Right lobe of liver (tissue), 6 donors: ENCODE data around the gene REG1B. TPM values are rescaled to one million over a fixed set of nuclear protein-coding genes. Genes with fewer than 3 reads are reported as not detected.

ENCODE experiments used
- ATAC-seq, 4 donors: fragments of 200-7000 bp; cut with Tn5 transposase; one replicate each; pipeline ENCODE4 v1.9.1; 2020; ENCODE audit warnings: mild to moderate bottlenecking in 4 of 4, moderate library complexity in 4 of 4
- DNase-seq, 3 donors: peaks; one replicate each; pipeline ENCODE4 v3.0.0-alpha.2; 2020
- H3K27ac ChIP-seq, 3 donors: fragments of 200-600 bp; one replicate each; pipeline ENCODE4 v1.8.0; 2022
- H3K27me3 ChIP-seq, 2 donors: fragments of 200-600 bp; one replicate each; pipeline ENCODE4 v1.8.0; 2022
- H3K36me3 ChIP-seq, 4 donors: fragments of 200-600 bp; sonication (generic) in 1 of 4; one replicate each; pipeline versions ENCODE4 v1.5.1 to v1.8.0; 2017 to 2022; ENCODE audit warnings: control low read depth in 1 of 4
- H3K4me1 ChIP-seq, 4 donors: fragments of 200-600 bp; sonication (generic) in 1 of 4; one replicate each; pipeline versions ENCODE4 v1.5.1 to v1.8.0; 2017 to 2022; ENCODE audit warnings: control low read depth in 1 of 4
- H3K4me3 ChIP-seq, 3 donors: fragments of 200-600 bp; one replicate each; pipeline ENCODE4 v1.8.0; 2022
- H3K9me3 ChIP-seq, 4 donors: fragments of 200-600 bp; sonication (generic) in 1 of 4; one replicate each; pipeline versions ENCODE4 v1.5.1 to v1.8.0; 2017 to 2022; ENCODE audit warnings: control low read depth in 1 of 4
- POLR2A ChIP-seq: fragments of 450-650 bp; IDR thresholded peaks from one replicate; pipeline ENCODE4 v1.6.1; 2017; ENCODE audit warnings: antibody characterized with exemption, mild to moderate bottlenecking
- WGBS: methylation state at CpG from one replicate; pipeline ENCODE4 v1.1.6; 2018; ENCODE audit warnings: low coverage, low lambda C conversion rate; ENCODE audit not compliant: insufficient coverage; ENCODE audit errors: missing lambda C conversion rate; 5-methylcytosine and 5-hydroxymethylcytosine counted together
- intact Hi-C, 2 donors: fragments of 100-400 bp; cut with DNase I; formaldehyde crosslinking; loops; one replicate each; pipeline versions ENCODE4 v1.11.2 to v1.14.1; 2022
- total RNA-seq, 6 experiments: library from RNA; depleted of rRNA in 2 of 6; stranded (reverse); fragments of >200 nt in 2 of 6; fragmentation: NEBNext Ultra II Directional in 3 of 6; extraction: Animal tissue kit (Norgen Biotek cat#: 25700) in 3 of 6; gene quantifications; one replicate each; pipeline versions ENCODE4 v1.1.0 to v1.2.4, GENCODE V29; 2016 to 2023
- TF ChIP-seq, protein P1 (sequence below), 4 donors: fragments of 200-600 bp in 3 of 4; fragments of 450-650 bp in 1 of 4; IDR thresholded peaks; one replicate each; pipeline versions ENCODE4 v1.5.1 to v1.8.0; 2016 to 2022; ENCODE audit warnings: antibody characterized with exemption in 4 of 4, mild to moderate bottlenecking in 2 of 4
- donor health status: DM: no; HTN: yes; CAD: no.
- donor health status: DM: no; HTN: no; CAD: no.
- donor health status: DM: no; HTN: no; CAD: no.
- donor health status: DM: no; HTN: yes; CAD: no.
- donor health status: DM: no; HTN: yes; CAD: no.

The REG1B gene
- total RNA-seq, 6 experiments from 2014 or later = not detected

DNA sequence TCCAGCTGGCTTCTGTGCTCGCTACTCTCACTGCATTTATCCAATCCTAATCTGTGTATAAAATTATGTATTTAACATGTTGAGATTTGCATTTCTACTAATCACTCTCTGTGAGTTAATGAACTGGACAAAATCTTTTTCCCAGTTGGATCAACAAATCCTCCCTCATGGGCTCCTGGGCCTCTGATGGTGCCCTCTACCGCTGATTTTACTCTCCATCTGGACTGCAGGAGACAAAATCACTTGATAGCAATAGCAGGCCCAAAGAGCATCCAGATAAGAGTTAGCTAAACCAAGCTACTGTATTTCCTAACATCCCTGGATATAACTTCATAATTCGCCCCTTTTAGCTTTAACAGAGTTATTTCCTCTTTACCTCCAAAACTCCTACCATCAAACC lies 47.8 kb downstream of the REG1B start:
- Histone ChIP-seq H3K27ac (no peak overlapping the region), H3K36me3 (no peaks in the 10 kb centered on the region), H3K27me3 (no peaks in the 10 kb centered on the region), H3K4me3 (no peak overlapping the region), H3K9me3 (no peaks in the 10 kb centered on the region), H3K4me1 (no peaks in the 10 kb centered on the region)
- ATAC-seq = no peak
- TF ChIP-seq, protein P1, sequence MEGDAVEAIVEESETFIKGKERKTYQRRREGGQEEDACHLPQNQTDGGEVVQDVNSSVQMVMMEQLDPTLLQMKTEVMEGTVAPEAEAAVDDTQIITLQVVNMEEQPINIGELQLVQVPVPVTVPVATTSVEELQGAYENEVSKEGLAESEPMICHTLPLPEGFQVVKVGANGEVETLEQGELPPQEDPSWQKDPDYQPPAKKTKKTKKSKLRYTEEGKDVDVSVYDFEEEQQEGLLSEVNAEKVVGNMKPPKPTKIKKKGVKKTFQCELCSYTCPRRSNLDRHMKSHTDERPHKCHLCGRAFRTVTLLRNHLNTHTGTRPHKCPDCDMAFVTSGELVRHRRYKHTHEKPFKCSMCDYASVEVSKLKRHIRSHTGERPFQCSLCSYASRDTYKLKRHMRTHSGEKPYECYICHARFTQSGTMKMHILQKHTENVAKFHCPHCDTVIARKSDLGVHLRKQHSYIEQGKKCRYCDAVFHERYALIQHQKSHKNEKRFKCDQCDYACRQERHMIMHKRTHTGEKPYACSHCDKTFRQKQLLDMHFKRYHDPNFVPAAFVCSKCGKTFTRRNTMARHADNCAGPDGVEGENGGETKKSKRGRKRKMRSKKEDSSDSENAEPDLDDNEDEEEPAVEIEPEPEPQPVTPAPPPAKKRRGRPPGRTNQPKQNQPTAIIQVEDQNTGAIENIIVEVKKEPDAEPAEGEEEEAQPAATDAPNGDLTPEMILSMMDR (IDR thresholded peaks at IDR 0.05) = no peak
- TF ChIP-seq POLR2A = no peak
- no peak for DNase-seq
- WGBS = 42% methylated on average over 3 of the region's 3 CpGs
- intact Hi-C loops = no loop called here

Other genes with a start within 250 kb of the REG1B start
- gene REG3G, start 62.3 kb downstream of the REG1B start, total RNA-seq = not detected
- 1 to 10 TPM in 2 of 6 experiments, under 1 TPM in 3, not detected in 1; 0.40 to 1.2 (median 0.61) TPM for gene REG1A, start 32.5 kb upstream of the REG1B start, total RNA-seq
- under 1 TPM in 1 of 6 experiments, not detected in 5; 0.66 TPM for gene REG3A, start 71.8 kb upstream of the REG1B start, total RNA-seq